ENCODE measurements around the gene SPG11.
"Not testable (repeated sequence)": the region's sequence is repeated elsewhere in the genome, so short reads cannot be mapped to it uniquely, and the experiment has no call there.

The SPG11 gene

DNA sequence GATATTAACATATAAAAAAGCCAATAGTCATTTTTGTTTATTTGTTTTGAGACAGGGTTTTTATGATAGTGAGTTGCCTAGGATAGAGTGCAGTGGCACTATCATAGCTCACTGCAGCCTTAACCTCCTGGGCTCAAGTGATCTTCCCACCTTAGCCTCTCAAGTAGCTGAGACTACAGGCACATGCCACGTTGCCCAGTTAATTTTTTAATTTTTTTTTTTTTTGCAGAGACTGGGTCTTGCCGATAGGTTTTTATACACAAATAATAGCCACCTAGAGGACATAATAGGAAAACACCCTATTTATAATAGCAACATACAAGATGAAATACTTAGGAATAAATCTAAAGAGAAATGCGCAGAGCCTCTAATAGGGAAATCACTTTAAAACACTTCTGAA is 113.2 kb downstream of the SPG11 start:
- no peak for DNase-seq

DNA sequence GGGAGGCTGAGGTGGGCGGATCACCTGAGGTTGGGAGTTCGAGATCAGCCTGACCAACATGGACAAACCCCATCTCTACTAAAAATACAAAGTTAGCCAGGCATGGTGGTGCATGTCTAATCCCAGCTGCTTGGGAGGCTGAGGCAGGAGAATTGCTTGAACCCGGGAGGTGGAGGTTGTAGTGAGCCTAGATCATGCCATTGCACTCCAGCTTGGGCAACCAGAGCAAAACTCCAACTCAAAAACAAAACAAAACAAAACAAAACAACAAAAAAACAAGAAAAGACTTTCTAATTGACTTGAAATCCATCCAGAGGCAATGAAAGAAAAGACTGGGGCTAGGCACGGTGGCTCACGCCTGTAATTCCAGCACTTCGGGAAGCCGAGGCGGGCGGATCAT is 114.3 kb downstream of the SPG11 start:
- not testable (repeated sequence) for DNase-seq

DNA sequence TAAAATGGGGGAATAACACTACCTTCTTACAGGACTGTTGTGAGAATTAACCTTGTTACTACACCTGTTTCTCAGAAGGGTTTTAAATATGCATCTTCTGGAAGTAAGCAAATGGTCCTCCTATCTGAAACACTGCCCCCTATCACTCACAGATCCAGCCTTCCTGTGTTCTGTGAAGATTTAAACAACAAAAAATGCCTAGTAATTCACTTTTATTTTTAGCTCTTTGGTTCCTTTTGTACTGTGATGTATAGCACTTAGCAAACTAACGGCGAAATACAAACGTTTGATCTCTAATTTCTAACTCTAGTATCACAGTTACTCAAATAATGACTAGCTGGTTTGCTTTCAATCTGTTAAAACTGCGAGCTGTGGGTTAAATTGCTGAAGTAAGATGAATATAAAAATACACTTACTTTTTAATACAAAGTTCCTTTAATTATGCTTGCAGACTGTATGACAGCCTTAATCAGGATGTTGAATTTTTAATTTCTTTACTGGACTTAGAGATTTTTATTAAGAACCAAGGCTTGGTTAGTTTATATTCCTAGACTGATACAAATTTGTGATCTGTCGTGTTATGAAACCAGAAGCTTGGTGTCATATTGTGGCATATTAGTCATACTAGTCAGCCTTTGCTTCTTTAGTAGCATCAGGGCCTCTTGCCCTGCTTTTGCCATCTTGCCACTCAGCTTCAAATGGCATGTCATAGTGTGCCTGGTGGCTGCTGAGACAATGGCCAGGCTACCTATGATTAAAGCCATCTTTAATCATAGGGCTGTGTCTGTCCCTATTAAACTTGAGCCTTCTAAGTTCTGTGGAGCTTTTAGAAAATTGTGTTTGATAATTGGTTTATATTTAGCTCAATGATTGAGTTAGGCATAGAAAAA is 117.3 kb downstream of the SPG11 start:
- no peak for DNase-seq

DNA sequence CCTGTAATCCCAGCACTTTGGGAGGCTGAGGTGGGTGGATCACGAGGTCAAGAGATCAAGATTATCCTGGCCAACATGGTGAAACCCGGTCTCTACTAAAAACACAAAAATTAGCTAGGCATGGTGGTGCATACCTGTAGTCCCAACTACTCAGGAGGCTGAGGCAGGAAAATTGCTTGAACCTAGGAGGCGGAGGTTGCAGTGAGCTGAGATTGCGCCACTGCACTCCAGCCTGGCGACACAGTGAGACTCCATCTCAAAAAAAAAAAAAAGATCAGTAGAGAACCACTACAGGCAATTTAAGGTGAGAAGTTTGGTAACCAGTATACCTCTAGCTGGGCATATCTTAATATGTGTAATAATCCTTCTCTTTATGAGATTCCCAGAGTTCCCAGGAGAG is 118.7 kb downstream of the SPG11 start:
- not testable (repeated sequence) for DNase-seq

DNA sequence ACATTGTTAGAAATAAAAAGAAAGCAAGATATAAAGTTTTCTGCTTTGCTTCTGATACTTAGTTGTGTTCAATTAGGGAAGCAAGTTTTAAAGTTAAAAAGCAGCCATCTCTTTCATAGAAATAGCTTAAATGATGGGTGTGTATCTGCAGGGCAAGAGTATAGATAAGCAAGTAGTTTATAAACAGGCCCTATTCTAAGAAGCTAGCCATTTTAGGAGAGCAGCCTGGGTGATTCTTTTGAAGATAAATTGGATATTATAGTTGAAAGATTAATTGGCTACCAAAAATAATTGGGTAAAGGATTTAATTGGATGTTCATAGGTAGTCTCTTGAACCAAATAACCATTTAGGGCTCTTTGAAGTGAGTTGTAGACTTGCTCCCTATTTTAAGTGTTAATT is 120.9 kb downstream of the SPG11 start:
- no peak for DNase-seq

DNA sequence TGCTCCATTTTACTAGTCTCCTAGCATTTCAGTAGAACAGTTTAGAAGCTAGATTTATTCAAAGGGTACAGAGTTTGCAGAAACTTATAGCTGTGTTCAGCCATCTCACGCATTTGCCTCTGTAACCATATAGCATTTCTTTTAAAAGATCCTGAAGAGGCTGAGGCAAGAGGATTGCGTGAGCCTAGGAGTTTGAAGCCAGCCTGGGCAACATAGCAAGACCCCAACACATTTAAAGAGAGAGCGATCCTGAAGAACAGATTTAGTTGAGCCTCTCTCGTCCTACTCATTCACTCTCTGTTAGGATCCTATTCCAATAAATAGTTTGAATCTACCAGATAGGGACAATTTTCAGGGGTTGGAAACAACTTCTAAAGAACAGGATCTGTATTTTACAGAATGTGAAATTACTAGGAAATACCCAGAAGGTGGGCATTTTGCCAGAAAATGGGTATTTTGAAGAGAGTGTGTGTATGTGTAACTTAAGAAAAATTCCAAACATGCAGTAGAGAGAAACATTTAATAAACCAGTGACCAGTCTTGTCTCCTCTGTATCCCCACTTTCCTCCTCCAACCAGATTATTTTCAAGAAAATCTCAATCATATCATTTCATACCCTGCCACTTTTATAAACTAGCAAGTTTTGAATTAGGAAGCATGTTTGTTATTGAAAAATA is 122.0 kb downstream of the SPG11 start:
- no peak for DNase-seq

DNA sequence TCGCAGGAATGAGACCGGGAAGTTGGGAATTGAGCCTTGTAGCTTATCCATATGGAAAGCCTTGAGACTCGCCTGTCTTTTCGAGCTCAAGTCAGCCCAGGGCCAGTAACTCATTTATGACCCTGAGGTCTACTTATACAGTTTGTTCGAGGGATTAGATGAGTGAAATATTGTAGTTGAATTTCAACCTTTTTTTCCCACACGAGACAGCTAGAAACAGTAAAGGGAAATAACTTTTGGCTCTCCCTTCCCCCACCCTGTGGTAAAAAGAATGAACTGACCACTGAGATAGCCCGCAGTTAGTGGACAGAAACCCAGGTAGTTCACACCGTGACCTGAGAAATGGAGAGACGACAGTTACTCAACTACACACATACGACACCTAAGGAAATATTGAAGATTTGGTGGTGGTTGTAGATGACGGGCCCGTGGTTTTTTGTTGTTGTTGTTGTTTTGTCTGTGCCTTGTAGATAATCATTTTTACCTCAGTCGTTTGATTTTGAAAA is 125.7 kb downstream of the SPG11 start:
- no peak for DNase-seq

DNA sequence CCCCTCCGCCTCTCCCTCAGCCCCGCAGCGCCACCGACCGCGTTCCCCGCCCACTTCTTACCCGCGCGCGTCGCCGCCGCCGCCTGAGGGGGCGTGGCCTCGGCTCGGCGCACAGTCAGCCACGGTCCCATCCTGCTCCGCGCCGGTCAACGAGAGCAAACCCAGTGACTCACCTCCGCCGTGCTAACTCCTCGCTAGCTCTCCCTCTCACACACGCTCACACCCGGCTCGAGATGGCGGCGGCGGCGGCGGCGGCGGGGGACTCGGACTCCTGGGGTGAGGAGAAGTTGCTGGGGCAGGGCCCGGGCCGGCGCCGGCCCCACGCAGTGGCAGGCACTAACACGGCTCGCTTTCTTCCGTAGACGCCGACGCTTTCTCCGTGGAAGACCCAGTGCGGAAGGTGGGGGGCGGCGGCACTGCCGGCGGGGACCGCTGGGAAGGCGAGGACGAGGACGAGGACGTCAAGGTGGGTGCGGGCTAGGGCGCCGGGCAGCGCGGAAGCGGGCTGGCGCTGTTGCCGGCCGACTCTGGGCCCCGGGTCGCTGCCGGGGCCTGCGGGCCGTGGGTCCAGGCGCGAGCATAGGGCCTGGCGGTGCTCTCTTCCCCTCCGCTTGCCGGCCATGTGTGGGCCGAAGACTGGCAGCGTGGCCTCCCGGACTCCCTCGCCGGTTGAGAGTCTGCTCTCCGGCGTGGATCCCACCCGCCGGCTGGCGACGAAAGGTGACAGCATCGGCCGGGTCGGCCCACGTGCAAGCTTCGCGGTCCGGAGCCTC is 126.3 kb downstream of the SPG11 start, which contains the start of gene EIF3J:
EIF3J (plus strand) TSS at position 186 of the 773 bp plus-strand sequence; CDS start at position 234, 48 bp downstream.
- DNase-seq, result peak; percentile 90

DNA sequence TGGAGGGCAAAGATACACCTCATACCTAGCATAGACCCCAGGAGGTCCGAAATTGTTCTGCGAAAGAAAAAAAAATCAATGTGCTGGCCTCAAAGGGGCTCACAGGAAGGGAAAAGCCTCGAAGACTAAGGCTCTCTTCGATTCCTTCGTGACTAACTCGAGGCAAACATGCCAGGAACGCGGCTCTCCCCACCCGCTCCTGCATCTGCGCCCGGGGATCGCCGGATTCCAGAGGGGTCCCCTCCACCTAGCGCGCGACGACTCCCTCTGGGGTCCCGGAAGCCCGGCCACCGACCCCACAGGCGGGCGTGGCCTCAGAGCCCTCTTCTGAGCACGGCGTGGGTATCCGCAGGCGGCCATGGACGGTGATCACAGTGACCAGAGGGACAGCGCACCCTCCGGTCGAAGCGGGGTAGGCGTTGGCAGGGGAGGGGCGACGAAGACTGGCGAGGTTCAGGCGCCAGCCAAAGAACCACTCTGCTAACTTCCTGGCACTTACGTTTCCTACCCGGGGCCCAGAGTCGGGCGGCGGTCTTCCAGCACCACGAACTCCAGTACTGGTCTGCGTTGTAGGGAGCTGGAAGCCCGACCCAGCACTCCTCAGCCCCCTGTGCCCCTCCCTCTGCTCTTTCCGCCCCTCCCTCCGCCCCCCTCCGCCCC is 127.0 kb downstream of the SPG11 start:
- DNase-seq, result peak; percentile 70

DNA sequence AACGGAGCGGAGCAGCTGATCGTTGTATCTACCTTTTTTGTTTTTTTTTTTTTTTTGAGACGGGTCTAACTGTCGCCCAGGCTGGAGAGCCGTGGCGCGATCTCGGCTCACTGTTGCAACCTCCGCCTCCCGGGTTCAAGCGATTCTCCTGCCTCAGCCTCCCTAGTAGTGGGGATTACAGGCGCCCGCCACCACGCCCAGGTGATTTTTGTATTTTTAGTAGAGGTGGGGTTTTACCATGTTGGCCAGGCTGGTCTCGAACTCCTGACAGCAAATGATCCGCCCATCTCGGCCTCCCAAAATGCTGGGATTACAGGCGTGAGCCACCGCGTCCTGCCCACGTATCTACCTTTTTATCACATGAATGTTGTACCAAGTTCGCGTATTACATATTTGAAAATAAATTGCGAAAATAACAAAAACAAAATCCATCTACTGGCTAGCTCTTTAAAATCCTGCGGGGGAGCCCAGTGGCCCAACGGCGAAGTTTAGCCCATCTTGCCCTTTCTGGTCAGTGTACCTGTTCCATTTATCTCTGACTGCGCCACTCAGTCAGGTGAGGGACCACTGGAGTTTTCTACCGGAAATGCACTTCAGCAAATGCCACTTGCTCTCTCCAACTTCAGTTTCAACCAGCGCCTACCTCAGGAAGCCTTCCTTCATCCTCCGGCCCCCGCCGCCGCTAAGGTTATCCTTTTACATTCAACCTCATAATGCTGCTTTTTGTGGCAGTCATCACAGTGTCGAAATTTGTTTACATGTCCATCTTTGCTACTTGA is 127.8 kb downstream of the SPG11 start:
- no peak for DNase-seq

DNA sequence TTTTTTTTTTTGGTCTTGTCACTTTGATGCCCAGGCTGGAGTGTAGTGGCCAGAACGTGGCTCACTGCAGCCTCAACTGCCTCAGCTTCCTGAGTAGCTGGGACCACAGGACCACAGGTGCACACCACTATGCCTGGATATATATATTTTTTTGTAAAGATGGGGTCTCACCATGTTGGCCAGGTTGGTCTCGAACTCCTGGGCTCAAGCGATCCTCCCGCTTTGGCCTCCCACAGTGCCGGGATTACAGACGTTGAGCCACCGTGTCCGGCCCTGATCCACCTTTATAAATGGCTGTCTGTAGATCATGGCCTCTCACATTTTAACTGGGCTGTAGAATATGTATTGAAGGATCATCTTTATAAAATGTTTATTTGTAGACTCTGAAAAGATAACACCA is 128.4 kb downstream of the SPG11 start:
- DNase-seq, result no peak

DNA sequence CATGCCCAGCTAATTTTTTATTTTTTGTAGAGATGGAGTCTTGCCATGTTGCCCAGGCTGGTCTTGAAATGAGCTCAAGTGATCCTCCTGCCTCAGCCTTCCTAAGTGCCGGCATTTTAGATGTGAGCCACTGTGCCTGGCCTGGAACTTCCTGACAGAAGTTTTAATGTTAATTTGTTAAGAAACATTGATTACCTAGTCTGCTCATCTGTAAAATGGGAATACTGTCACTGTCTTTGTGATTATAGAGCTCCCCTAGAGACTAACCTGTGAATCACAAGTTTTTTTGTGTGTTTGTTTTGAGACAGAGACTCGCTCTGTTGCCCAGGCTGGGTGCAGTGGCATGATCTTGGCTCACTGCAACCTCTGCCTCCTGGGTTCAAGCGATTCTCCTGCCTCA is 130.8 kb downstream of the SPG11 start:
- no peak for DNase-seq

DNA sequence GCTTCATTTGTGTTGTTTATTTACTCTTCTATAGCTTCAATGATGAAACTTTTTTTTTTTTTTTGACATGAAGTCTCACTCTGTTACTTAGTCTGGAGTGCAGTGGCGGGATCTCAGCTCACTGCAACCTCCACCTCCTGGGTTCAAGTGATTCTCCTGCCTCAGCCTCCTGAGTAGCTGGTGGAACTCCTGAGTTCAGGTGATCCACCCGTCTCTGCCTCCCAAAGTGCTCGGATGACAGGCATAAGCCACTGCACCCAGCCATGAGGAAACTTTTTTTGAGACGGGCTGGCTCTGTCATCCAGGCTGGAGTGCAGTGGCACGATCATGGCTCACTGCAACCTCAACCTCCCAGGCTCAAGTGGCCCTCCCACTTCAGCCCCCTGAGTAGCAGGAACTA is 131.2 kb downstream of the SPG11 start:
- DNase-seq, result not testable (repeated sequence)

DNA sequence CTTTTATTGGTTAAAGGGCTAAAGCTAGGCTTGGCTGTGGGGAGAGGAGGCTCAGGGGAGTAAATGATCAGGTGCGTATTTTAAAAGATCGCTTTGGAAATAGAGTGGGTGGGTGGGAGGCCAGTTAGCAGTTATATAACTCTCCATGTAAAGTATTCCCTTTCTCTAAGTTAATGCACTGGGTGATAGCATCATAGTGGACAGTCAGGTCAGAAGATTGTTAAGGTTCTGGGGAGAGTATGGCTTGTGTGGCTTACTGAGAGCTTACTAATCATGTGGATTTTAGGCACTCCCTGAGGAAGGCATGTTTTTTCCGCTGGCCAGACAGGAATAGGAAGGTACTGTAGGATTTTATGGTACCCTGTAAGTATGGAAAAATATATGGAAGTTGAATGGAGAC is 132.8 kb downstream of the SPG11 start:
- no peak for DNase-seq

DNA sequence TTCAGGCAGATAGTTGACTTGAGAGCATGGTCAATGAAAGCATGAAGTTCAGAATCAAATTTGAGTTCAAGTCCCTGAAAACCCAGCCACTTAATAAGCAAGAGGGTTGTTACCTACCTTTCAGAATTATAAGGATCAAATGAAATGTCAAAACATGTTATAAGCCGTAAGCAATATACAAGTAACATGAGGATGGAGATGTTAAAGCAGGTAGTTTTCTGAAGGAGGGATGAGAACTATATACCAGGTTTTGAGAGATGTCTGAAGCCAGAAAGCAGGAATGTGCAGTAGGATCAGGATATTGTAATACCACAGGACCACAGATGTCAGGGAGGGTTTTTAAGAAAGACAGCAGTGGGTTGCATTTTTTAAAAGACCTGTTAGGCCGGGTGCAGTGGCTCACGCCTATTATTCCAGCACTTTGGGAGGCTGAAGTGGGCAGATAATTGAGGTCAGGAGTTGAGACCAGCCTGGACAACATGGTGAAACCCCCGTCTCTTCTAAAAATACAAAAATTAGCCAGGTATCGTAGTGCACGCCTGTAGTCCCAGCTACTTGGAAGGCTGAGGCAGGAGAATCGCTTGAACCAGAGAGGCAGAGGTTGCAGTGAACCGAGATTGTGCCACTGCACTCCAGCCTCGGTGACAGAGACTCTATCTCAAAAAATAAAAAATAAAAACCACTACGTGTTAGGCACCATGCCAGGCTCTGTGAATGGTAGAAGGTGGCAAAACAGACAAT is 133.4 kb downstream of the SPG11 start:
- DNase-seq, result no peak

DNA sequence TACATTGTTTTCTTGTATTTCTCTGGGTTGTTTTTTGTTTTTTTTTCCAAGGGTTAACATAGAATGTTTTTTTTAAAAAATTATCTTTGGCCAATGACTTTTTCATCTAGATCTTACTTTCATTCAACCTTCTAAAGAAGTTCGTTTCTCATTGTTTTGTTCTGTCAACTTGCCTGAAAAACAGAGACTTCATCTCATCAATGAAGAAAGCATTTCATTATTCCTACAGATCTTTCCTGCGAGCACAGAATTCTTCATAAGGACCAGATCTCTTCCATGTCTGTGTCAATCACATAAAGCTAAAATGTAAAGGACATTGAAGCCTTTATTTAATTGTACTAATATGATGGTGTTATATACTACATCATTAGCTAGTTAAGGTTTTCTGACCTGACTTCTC is 136.2 kb downstream of the SPG11 start:
- no peak for DNase-seq

DNA sequence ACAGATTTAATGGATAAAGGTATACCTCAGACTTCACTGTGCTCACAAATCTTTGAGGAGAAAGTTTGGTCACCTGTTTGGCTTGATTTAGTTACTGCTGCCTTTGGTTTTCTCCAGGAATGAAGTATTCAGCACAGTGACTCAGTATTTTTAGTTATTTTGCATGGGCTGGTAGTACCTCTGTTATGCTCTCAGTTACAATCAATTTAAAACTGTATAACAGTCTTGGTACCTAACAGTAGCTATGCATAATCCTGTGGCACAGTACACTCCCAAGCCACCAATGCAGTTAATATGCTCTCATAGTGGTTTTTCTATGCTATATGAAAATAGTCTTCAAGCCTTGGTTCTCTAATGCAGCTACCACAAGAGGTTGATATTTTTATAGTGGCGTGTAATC is 138.4 kb downstream of the SPG11 start:
- no peak for DNase-seq

DNA sequence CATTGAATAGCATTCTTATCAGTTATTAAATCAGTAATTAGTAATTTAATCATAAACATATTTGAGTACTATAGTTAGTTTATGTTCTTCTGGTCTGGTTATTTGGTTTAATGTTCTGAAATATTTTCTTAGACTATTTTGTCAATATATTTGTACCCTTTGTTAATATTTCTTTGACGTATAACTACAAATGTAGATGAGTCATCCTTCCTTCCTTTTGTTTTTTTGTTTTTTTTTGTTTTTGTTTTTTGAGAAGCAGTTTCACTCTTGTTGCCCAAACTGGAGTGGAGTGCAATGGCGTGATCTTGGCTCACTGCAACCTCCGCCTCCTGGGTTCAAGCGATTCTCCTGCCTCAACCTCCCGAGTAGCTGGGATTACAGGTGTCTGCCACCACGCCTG is 143.9 kb downstream of the SPG11 start:
- DNase-seq, result no peak

DNA sequence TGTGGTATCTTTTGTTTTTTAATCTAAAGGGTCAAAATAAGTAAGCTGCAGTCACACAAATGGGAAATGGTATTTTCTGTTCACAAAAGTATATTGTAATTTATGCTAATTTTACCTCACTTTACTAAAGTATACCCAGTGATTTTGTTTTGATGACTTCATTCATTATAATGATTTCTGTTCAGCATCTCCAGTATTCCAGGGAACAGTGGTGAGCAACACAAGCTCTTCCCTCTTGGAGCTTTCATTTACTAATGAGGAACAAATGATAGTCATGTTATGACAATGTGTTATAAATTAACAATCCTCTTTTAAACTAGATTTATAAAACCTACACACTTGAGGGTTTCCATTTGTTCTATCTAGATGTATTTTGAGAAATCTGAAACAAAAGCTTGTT is 147.0 kb downstream of the SPG11 start:
- no peak for DNase-seq
